GOT3 (cell line): ENCODE results near the gene VRK2.
"Not testable (repeated sequence)": the region's sequence is repeated elsewhere in the genome, so short reads cannot be mapped to it uniquely, and the experiment has no call there.

ENCODE experiments used
- DNase-seq: peaks from one replicate; lab custom pipeline; 2025; ENCODE audit warnings: mixed read lengths; lab: John Stamatoyannopoulos, UW

VRK2 gene

GRCh38 chr2:58163913-58164312 is 117.3 kb downstream of the VRK2 start:
- DNase-seq, result no peak

DNA sequence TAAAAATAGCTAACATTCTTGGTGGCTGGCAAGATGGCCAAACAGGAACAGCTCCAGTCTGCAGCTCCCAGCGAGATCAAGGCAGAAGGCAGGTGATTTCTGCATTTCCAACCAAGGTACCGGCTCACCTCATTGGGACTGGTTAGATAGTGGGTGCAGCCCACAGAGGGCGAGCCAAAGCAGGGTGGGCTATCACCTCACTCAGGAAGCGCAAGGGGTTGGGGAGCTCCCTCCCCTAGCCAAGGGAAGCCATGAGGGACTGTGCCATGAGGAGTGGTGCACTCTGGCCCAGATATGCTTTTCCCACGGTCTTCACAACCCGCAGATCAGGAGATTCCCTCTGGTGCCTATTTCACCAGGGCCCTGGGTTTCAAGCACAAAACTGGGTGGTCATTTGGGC is 121.5 kb downstream of the VRK2 start:
- not testable (repeated sequence) for DNase-seq

DNA sequence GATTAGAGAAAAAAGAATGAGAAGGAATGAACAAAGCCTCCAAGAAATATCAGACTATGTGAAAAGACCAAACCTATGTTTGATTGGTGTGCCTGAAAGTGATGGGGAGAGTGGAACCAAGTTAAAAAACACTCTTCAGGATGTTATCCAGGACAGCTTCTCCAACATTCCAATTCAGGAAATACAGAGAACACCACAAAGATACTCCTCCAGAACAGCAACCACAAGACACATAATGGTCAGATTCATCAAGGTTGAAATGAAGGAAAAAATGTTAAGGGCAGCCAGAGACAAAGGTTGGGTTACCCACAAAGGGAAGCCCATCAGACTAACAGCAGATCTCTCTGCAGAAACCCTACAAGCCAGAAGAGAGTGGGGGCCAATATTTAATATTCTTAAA is 123.2 kb downstream of the VRK2 start:
- not testable (repeated sequence) for DNase-seq

DNA sequence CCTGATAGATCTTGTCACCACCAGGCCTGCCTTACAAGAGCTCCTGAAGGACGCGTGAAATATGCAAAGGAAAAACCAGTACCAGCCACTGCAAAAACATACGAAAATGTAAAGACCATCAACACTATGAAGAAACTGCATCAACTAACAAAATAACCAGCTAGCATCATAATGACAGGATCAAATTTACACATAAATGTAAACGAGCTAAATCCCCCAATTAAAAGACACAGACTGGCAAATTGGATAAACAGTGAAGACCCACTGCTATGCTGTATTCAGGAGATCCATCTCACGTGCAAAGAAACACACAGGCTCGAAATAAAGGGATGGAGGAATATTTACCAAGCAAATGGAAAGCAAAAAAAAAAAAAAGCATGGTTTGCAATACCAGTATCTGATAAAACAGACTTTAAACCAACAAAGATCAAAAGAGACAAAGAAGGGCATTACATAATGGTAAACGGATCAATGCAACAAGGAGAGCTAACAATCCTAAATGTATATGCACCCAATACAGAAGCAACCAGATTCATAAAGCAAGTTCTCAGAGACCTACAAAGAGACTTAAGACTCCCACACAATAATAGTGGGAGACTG is 123.8 kb downstream of the VRK2 start:
- not testable (repeated sequence) for DNase-seq

- DNase-seq, result not testable (repeated sequence)
Measured at GRCh38 chr2:58171831-58172230, 125.2 kb downstream of the VRK2 start.

- DNase-seq, result not testable (repeated sequence)
Measured at GRCh38 chr2:58177187-58177586, 130.6 kb downstream of the VRK2 start.

GRCh38 chr2:58180175-58180574 is 133.6 kb downstream of the VRK2 start:
- not testable (repeated sequence) for DNase-seq

GRCh38 chr2:58180635-58181034 is 134.0 kb downstream of the VRK2 start:
- DNase-seq, result no peak

- no peak for DNase-seq
Measured at GRCh38 chr2:58182527-58182926, 135.9 kb downstream of the VRK2 start.

DNA sequence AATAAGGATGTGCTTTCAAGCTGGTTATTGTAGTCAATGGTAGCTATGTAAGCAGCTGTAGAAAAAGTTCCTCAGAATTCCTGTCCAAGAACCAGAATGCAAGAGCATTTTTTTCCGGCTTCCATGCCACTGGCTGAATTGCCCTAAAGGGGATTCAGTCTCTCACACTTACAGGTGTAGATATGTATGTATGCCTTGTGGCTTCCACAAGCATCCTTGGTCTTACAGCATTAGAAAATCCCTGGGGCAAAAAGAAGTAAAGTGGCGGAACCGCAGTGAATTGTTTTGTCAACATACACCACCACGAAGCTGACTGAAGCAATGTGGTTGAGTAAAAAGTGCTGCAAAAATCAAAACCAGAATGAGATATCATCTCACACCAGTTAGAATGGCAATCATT is 139.9 kb downstream of the VRK2 start:
- no peak for DNase-seq

DNA sequence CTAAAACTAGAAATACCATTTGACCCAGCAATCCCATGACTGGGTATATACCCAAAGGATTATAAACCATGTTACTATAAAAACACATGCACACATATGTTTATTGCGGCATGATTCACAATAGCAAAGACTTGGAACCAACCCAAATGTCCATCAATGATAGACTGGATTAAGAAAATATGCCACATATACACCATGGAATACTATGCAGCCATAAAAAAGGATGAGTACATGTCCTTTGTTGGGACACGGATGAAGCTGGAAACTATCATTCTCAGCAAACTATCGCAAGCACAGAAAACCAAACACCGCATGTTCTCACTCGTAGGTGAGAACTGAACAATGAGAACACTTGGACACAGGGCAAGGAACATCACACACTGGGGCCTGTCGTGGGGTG is 140.4 kb downstream of the VRK2 start:
- DNase-seq, result not testable (repeated sequence)

- DNase-seq, result no peak
Measured at GRCh38 chr2:58194458-58194857, 147.9 kb downstream of the VRK2 start.

- no peak for DNase-seq
Measured at GRCh38 chr2:58195662-58196061, 149.1 kb downstream of the VRK2 start.

- DNase-seq, result no peak
Measured at GRCh38 chr2:58197894-58198293, 151.3 kb downstream of the VRK2 start.

- DNase-seq, result no peak
Measured at GRCh38 chr2:58202404-58202803, 155.8 kb downstream of the VRK2 start.

DNA sequence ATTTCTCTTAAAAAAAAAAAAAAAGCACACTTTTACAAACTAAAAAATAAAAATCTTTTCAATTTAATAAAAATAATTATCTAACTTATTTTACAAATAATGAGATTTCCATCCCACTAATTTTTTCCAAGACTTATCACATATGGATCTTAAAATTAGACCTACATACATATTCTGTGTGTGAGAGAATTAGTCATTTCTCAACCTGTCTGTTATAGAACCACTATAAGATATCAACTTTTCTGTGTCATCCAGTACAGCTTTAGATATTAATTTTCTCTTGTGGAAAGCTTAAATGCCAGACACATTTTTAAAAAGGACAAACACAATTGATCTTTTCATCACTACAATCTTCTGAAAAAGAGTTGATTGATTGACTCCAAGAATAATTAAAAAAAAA is 156.4 kb downstream of the VRK2 start:
- no peak for DNase-seq

- no peak for DNase-seq
Measured at GRCh38 chr2:58204195-58204959, 157.8 kb downstream of the VRK2 start.

- no peak for DNase-seq
Measured at GRCh38 chr2:58206785-58207184, 160.2 kb downstream of the VRK2 start.

DNA sequence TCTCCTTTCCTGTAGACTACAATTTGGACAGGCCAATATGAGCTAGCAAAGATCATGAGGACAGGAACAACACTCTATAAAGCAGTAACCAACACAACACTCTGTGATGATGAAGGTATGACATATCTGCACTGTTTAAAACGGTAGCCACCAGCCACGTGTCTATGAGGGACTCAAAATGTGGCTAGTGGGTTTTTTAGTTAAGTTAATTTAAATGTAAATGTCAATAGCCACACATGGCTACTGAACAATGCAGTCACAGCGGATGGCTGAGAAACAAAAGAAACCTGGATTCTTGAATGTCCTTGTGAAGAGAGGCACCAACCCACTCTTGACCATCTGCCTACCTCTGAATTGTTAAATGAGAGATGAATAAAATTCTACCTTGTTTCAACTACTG is 160.6 kb downstream of the VRK2 start:
- DNase-seq, result no peak
